Stomach (tissue), 4 donors: ENCODE measurements around the gene WNT16.

ENCODE experiments used
- CTCF ChIP-seq, 7 experiments: fragments of 450-650 bp in 4 of 7; fragments of 200-600 bp in 3 of 7; sonication (generic) in 3 of 7; IDR thresholded peaks; one replicate each; pipeline ENCODE4 v1.5.1; 2016 to 2019; ENCODE audit warnings: antibody characterized with exemption in 7 of 7, control low read depth in 2 of 7, mild to moderate bottlenecking in 1 of 7
- POLR2A ChIP-seq, 4 donors: fragments of 450-650 bp; IDR thresholded peaks; one replicate each; pipeline ENCODE4 v1.6.1; 2016; ENCODE audit warnings: antibody characterized with exemption in 4 of 4, control low read depth in 2 of 4, mild to moderate bottlenecking in 1 of 4, moderate library complexity in 1 of 4

GRCh38 chr7:121334875-121335648 is 6.3 kb downstream of the WNT16 start:
- no peak for TF ChIP-seq CTCF (IDR thresholded peaks at IDR 0.05)
- no peak for TF ChIP-seq POLR2A (IDR thresholded peaks at IDR 0.05)
